Measurements from ENCODE around the gene CRISP1.

- TF ChIP-seq CTCF (IDR thresholded peaks at IDR 0.05) (no peak), POLR2A (IDR thresholded peaks at IDR 0.05) (no peak)
Observed at GRCh38 chr6:49855221-49855620, 11.1 kb downstream of the CRISP1 start.

All from adrenal gland (tissue), 5 donors.